ENCODE measurements around the gene CLDN18.

DNA sequence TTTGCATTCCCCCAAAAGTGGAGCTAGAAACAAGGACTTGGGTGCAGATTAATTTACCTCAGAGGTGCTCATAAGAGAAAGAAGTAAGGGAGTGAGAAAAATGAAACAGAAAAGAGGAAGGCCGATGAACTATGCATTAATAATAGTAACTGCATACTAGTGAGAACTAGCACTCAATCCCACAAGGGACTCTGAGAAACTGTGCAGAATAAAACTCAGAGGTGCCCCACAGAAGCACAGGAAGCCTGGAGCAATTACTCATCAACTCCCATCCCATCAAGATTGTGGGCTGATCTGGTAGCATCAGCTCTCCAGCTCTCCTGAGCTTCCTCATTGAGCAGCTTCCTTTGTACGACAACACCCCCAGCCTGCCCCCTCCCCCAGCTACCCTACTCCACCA is 50.8 kb downstream of the CLDN18 start:
- TF ChIP-seq EZH2 (IDR thresholded peaks at IDR 0.05; ENCODE audit: borderline replicate concordance, low read depth, low read length, severe bottlenecking) (no peak), MYC (IDR thresholded peaks at IDR 0.05; ENCODE audit: low read depth, low read length) (no peak), JUN (IDR thresholded peaks at IDR 0.05; ENCODE audit: borderline replicate concordance, insufficient read depth, insufficient read length, low read depth) (no peak), GATA2 (IDR thresholded peaks at IDR 0.05; ENCODE audit: insufficient read depth, insufficient read length, low read depth, low read length) (no peak)
- TF ChIP-seq, protein P1, sequence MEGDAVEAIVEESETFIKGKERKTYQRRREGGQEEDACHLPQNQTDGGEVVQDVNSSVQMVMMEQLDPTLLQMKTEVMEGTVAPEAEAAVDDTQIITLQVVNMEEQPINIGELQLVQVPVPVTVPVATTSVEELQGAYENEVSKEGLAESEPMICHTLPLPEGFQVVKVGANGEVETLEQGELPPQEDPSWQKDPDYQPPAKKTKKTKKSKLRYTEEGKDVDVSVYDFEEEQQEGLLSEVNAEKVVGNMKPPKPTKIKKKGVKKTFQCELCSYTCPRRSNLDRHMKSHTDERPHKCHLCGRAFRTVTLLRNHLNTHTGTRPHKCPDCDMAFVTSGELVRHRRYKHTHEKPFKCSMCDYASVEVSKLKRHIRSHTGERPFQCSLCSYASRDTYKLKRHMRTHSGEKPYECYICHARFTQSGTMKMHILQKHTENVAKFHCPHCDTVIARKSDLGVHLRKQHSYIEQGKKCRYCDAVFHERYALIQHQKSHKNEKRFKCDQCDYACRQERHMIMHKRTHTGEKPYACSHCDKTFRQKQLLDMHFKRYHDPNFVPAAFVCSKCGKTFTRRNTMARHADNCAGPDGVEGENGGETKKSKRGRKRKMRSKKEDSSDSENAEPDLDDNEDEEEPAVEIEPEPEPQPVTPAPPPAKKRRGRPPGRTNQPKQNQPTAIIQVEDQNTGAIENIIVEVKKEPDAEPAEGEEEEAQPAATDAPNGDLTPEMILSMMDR (IDR thresholded peaks at IDR 0.05; ENCODE audit: extremely low read depth in 1 of 2, insufficient read depth in 1 of 2, low read depth in 1 of 2, low read length in 2 of 2): no peak
